ENCODE results near the gene ARHGDIB. TPM values are rescaled to one million over a fixed set of nuclear protein-coding genes. Genes with fewer than 3 reads are reported as not detected.

Gene ARHGDIB
- total RNA-seq (2016; rRNA removed; fragmentation: Illumina TruSeq; extraction: Trizol) (0.11 and 0.28 TPM in 2 replicates), polyA plus RNA-seq (2011; rRNA removed) (0.87 and 0.88 TPM in 2 replicates), polyA minus RNA-seq (2011; rRNA and poly(A)+ RNA removed; ENCODE audit: low replicate concordance) (4.0 and 4.8 TPM in 2 replicates), Bru-seq, nascent RNA (percentile 15 among the genes with signal in this experiment), BruChase-seq, experiment 1, labeled RNA remaining after a 6-hour chase (percentile 15 among the genes with signal in this experiment), BruChase-seq, experiment 2, labeled RNA remaining after a 2-hour chase (percentile 16 among the genes with signal in this experiment)
- total RNA-seq (2016; cell fraction: cytosol; rRNA removed; fragmentation: Illumina TruSeq; extraction: Trizol; ENCODE audit: low read depth): not detected in 2 replicates
- total RNA-seq (2016; cell fraction: insoluble cytoplasmic fraction; rRNA removed; fragmentation: Illumina TruSeq; extraction: Trizol): 0.30 and 0.48 TPM in 2 replicates
- 0.17 TPM in 1 of 2 replicates, not detected in the other for total RNA-seq (2016; cell fraction: membrane; rRNA removed; fragmentation: Illumina TruSeq; extraction: Trizol)
- total RNA-seq (2016; cell fraction: nucleus; rRNA removed; fragmentation: Illumina TruSeq; extraction: Trizol): not detected in 2 replicates
- 0.55 and 1.0 TPM in 2 replicates for polyA plus RNA-seq (2011; cell fraction: cytosol; rRNA removed)
- 0.52 and 0.53 TPM in 2 replicates for polyA plus RNA-seq (2011; cell fraction: nucleus; rRNA removed)
- 0.36 TPM in 1 of 2 replicates, not detected in the other for polyA plus RNA-seq (2012)
- polyA plus RNA-seq (2016; cell fraction: cytosol; fragmentation: Illumina TruSeq; extraction: Trizol; ENCODE audit: low read depth): not detected in 2 replicates
- 0.28 and 0.43 TPM in 2 replicates for polyA plus RNA-seq (2016; cell fraction: insoluble cytoplasmic fraction; fragmentation: Illumina TruSeq; extraction: Trizol; ENCODE audit: low read depth)
- 0.27 and 0.32 TPM in 2 replicates for polyA plus RNA-seq (2016; cell fraction: membrane; fragmentation: Illumina TruSeq; extraction: Trizol; ENCODE audit: low read depth)
- polyA plus RNA-seq (2016; cell fraction: nucleus; fragmentation: Illumina TruSeq; extraction: Trizol; ENCODE audit: insufficient read depth, low read depth): 0.47 TPM in 1 of 2 replicates, not detected in the other
- polyA minus RNA-seq (2011; cell fraction: cytosol; rRNA and poly(A)+ RNA removed): not detected in 2 replicates
- polyA minus RNA-seq (2011; cell fraction: nucleus; rRNA and poly(A)+ RNA removed): 0.62 TPM in 1 of 2 replicates, not detected in the other
- long read RNA-seq, experiment 1: 0 reads
- long read RNA-seq, experiment 2, partial matches to known transcripts: 1 of 1 reads
- long read RNA-seq, experiment 2, other reads (novel, unspliced or antisense): 0 of 1 reads

- no peak for FAIRE-seq
- H3K79me2 ChIP-seq (ENCODE audit: insufficient read depth, low read length): no peaks in the 10 kb centered on the region
- no peak within 1 kb of the TSS for H3K9ac ChIP-seq (ENCODE audit: insufficient read depth, low read depth, low read length)
- CTCF ChIA-PET (ENCODE audit: low intra/inter-chr PET ratio, low total read pairs): no interaction called here
- WGBS (ENCODE audit: low lambda C conversion rate): 45% methylated on average over 14 of the region's 14 CpGs
- no peak for TF ChIP-seq ZNF33B (CRISPR knock-in tag; IDR thresholded peaks at IDR 0.05)
- TF ChIP-seq SOX6 (IDR thresholded peaks at IDR 0.05): no peak
- TF ChIP-seq SOX6 (CRISPR knock-in tag; IDR thresholded peaks at IDR 0.05): no peak
- no peak for TF ChIP-seq ZNF567 (CRISPR knock-in tag; IDR thresholded peaks at IDR 0.05; ENCODE audit: borderline replicate concordance)
- no peak for TF ChIP-seq ZMAT5 (CRISPR knock-in tag; IDR thresholded peaks at IDR 0.05; ENCODE audit: borderline replicate concordance, low read depth)
- TF ChIP-seq, protein P1, sequence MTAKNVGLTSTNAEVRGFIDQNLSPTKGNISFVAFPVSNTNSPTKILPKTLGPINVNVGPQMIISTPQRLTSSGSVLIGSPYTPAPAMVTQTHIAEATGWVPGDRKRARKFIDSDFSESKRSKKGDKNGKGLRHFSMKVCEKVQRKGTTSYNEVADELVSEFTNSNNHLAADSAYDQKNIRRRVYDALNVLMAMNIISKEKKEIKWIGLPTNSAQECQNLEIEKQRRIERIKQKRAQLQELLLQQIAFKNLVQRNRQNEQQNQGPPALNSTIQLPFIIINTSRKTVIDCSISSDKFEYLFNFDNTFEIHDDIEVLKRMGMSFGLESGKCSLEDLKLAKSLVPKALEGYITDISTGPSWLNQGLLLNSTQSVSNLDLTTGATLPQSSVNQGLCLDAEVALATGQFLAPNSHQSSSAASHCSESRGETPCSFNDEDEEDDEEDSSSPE (CRISPR knock-in tag; IDR thresholded peaks at IDR 0.05): no peak
- no peak for TF ChIP-seq ZNF20 (CRISPR knock-in tag; IDR thresholded peaks at IDR 0.05)
- in situ Hi-C loops (cut with HindIII; ENCODE audit: extremely low pct_ligation_motif_present, low pct_unique_long_range_greater_than_20kb) (no loop called here), intact Hi-C loops (cut with micrococcal nuclease; ENCODE audit: unreplicated experiment) (no loop called here)
- DNase-seq (ENCODE audit: low spot score): no peak
- H3K4me3 ChIP-seq (replicated peaks in 1 of 3; ENCODE audit: insufficient read depth in 1 of 3, low read depth in 2 of 3, low read length in 3 of 3): no peak within 1 kb of the TSS
- no peak within 1 kb of the TSS for H2AFZ ChIP-seq (ENCODE audit: low read length)
- H3K4me1 ChIP-seq (ENCODE audit: insufficient read depth, low read length): no peaks in the 10 kb centered on the region
- no peaks in the 10 kb centered on the region for H3K27me3 ChIP-seq (ENCODE audit: control insufficient read depth in 1 of 2, insufficient read depth in 2 of 2, low read length in 2 of 2)
- POLR2A ChIA-PET: no interaction called here
- no peak within 1 kb of the TSS for H3K27ac ChIP-seq (ENCODE audit: extremely low read length, insufficient read depth, low read length)
- H4K20me1 ChIP-seq (ENCODE audit: insufficient read depth, low read length): no peaks in the 10 kb centered on the region
- no peak for ATAC-seq
- BruUV-seq (replicated peaks): no TSS peak
- no peak within 1 kb of the TSS for H3K4me2 ChIP-seq (ENCODE audit: low read depth, low read length)
- no peaks in the 10 kb centered on the region for H3K9me3 ChIP-seq (ENCODE audit: low read length)
- H3K36me3 ChIP-seq (replicated peaks in 1 of 2; ENCODE audit: control insufficient read depth in 1 of 2, insufficient read depth in 2 of 2, low read length in 2 of 2): no peaks in the 10 kb centered on the region
Measured at GRCh38 chr12:14961466-14962152, at the start of gene ARHGDIB. ARHGDIB (minus strand) TSS chr12:14961601; CDS start chr12:14950712, 10,889 bp downstream.

All from HepG2 (cell line).